CD14-positive monocyte (primary cell): ENCODE results near the gene RARB. TPM values are rescaled to one million over a fixed set of nuclear protein-coding genes. Genes with fewer than 3 reads are reported as not detected.

Source experiments
- DNase-seq, 3 donors: peaks; one replicate each; pipeline ENCODE4 v3.0.0-alpha.2; 2011 to 2022
- H2AFZ ChIP-seq: 2 replicates; pipeline ENCODE4 v1.6.0; 2012; ENCODE audit warnings: mild to moderate bottlenecking, low read depth, low read length, inconsistent platforms; ENCODE audit not compliant: insufficient read depth, poor library complexity, severe bottlenecking
- H3K27ac ChIP-seq, 2 donors: 1 replicate in 1 of 2; 2 replicates in 1 of 2; pipeline ENCODE4 v1.5.1; 2012 to 2013; ENCODE audit warnings: low read length in 2 of 2, control low read depth in 1 of 2, inconsistent platforms in 1 of 2, low read depth in 1 of 2, mild to moderate bottlenecking in 1 of 2
- H3K27me3 ChIP-seq, 2 donors: one replicate each; pipeline versions ENCODE4 v1.6.0 to v1.6.1; 2011 to 2013; ENCODE audit warnings: low read length in 2 of 2; ENCODE audit not compliant: control insufficient read depth in 2 of 2, insufficient read depth in 2 of 2
- H3K36me3 ChIP-seq, 2 donors: replicated peaks in 1 of 2; 1 replicate in 1 of 2; 2 replicates in 1 of 2; pipeline versions ENCODE4 v1.5.1 to v1.6.1; 2012 to 2013; ENCODE audit warnings: low read length in 2 of 2, control low read depth in 1 of 2, inconsistent platforms in 1 of 2, mild to moderate bottlenecking in 1 of 2; ENCODE audit not compliant: insufficient read depth in 2 of 2, control insufficient read depth in 1 of 2
- H3K4me1 ChIP-seq, 2 donors: 1 replicate in 1 of 2; 2 replicates in 1 of 2; pipeline versions ENCODE4 v1.5.1 to v1.6.1; 2012 to 2013; ENCODE audit warnings: low read length in 2 of 2, control low read depth in 1 of 2, inconsistent platforms in 1 of 2, mild to moderate bottlenecking in 1 of 2, moderate library complexity in 1 of 2; ENCODE audit not compliant: insufficient read depth in 2 of 2, control insufficient read depth in 1 of 2
- H3K4me2 ChIP-seq: replicated peaks from 2 replicates; pipeline ENCODE3; 2012; ENCODE audit warnings: low read length, moderate library complexity, mild to moderate bottlenecking; ENCODE audit not compliant: poor library complexity, severe bottlenecking; ENCODE audit errors: extremely low read depth
- H3K4me3 ChIP-seq, 3 experiments: fragments of 200-600 bp in 1 of 3; sonication (generic) in 1 of 3; replicated peaks in 1 of 3; 1 replicate in 2 of 3; 2 replicates in 1 of 3; pipeline ENCODE4 v1.5.1; 2011 to 2013; ENCODE audit warnings: low read length in 3 of 3, mild to moderate bottlenecking in 3 of 3, control low read depth in 2 of 3, low read depth in 2 of 3, inconsistent platforms in 1 of 3, moderate library complexity in 1 of 3
- H3K79me2 ChIP-seq: 2 replicates; pipeline ENCODE4 v1.6.0; 2012; ENCODE audit warnings: mild to moderate bottlenecking, control low read depth, inconsistent platforms, low read length, moderate library complexity; ENCODE audit not compliant: insufficient read depth
- H3K9ac ChIP-seq: 2 replicates; pipeline ENCODE4 v1.6.0; 2017; ENCODE audit warnings: low read length, mild to moderate bottlenecking; ENCODE audit not compliant: insufficient read depth, poor library complexity, severe bottlenecking
- H3K9me3 ChIP-seq, 2 donors: replicated peaks in 1 of 2; 1 replicate in 1 of 2; 2 replicates in 1 of 2; pipeline versions ENCODE4 v1.5.1 to v1.6.1; 2012 to 2013; ENCODE audit warnings: low read length in 2 of 2, control low read depth in 1 of 2; ENCODE audit not compliant: control insufficient read depth in 1 of 2, insufficient read depth in 1 of 2
- H4K20me1 ChIP-seq: 2 replicates; pipeline ENCODE4 v1.6.0; 2012; ENCODE audit warnings: mild to moderate bottlenecking, low read length, control low read depth, moderate library complexity; ENCODE audit not compliant: insufficient read depth
- H3K27ac Mint-ChIP-seq, 7 donors: one replicate each; pipeline ENCODE4 v1.8.0; 2020; ENCODE audit warnings: mild to moderate bottlenecking in 7 of 7, mixed read lengths in 7 of 7, moderate library complexity in 6 of 7, inconsistent platforms in 2 of 7
- H3K27me3 Mint-ChIP-seq, 3 donors: one replicate each; pipeline ENCODE4 v1.8.0; 2021 to 2022; ENCODE audit warnings: low read depth in 3 of 3, mild to moderate bottlenecking in 3 of 3, mixed read lengths in 3 of 3, moderate library complexity in 3 of 3, inconsistent platforms in 1 of 3
- H3K36me3 Mint-ChIP-seq, 2 donors: one replicate each; pipeline ENCODE4 v1.8.0; 2020; ENCODE audit warnings: mixed read lengths in 2 of 2, inconsistent platforms in 1 of 2, mild to moderate bottlenecking in 1 of 2
- H3K4me1 Mint-ChIP-seq: one replicate; pipeline ENCODE4 v1.8.0; 2020; ENCODE audit warnings: mild to moderate bottlenecking, mixed read lengths
- H3K4me3 Mint-ChIP-seq, 2 donors: one replicate each; pipeline ENCODE4 v1.8.0; 2020; ENCODE audit warnings: mild to moderate bottlenecking in 2 of 2, mixed read lengths in 2 of 2, moderate library complexity in 1 of 2
- H3K9me3 Mint-ChIP-seq, 7 donors: one replicate each; pipeline ENCODE4 v1.8.0; 2020 to 2022; ENCODE audit warnings: mixed read lengths in 7 of 7, mild to moderate bottlenecking in 6 of 7, moderate library complexity in 6 of 7, inconsistent platforms in 2 of 7
- CTCF ChIP-seq: fragments of 200-600 bp; IDR thresholded peaks from one replicate; pipeline ENCODE4 v1.8.0; 2022; ENCODE audit warnings: antibody characterized with exemption, mild to moderate bottlenecking
- WGBS: methylation state at CpG from one replicate; pipeline ENCODE4 v1.1.5; 2013; ENCODE audit warnings: missing lambda C conversion rate; ENCODE audit not compliant: insufficient coverage; 5-methylcytosine and 5-hydroxymethylcytosine counted together
- intact Hi-C, 2 donors: fragments of 100-400 bp; cut with micrococcal nuclease; formaldehyde crosslinking; loops; one replicate each; pipeline versions ENCODE4 v1.15.0 to v1.15.1; 2023
- polyA plus RNA-seq, 3 donors: library from polyadenylated mRNA; depleted of rRNA in 1 of 3; unstranded in 2 of 3; stranded (reverse) in 1 of 3; fragments of 300-500 nt in 2 of 3; fragments of >200 nt in 1 of 3; fragmentation: Illumina TruSeq in 2 of 3; gene quantifications; 1 replicate in 2 of 3; 2 replicates in 1 of 3; pipeline ENCODE4 v1.2.3, GENCODE V29; 2012 to 2021

RARB gene
- polyA plus RNA-seq, 3 donors, result not detected

DNA sequence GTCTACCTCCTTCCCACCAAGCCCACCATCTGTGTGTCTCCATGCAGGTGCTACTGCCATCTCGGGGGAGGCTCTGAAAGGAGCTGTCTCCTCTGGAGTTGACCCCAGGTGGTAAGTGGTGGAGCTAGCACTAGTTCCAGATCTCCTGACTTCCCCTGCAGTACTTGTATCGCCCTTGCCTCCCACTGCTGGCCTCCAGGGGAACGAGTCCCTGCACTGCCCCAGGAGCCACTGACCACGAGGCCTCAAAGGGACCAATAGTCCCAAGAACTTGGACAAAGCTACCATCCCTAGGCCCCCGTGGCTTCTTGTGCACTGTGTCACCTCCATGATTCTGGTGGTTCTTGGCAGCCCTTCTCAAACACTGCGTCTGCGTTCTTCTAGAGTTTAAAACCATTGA is 137.7 kb downstream of the RARB start:
- Histone ChIP-seq H3K4me3 (no peak overlapping the region), H3K27ac (no peak overlapping the region), H3K9ac (no peak overlapping the region), H3K79me2 (no peaks in the 10 kb centered on the region), H3K9me3 (no peaks in the 10 kb centered on the region), H3K27me3 (no peaks in the 10 kb centered on the region), H3K4me2 (no peak overlapping the region), H3K36me3 (no peaks in the 10 kb centered on the region), H4K20me1 (no peaks in the 10 kb centered on the region), H2AFZ (no peak overlapping the region), H3K4me1 (no peaks in the 10 kb centered on the region)
- no peak for TF ChIP-seq CTCF
- Mint-ChIP-seq H3K27me3 (peaks cover 0 to 2% (median 1%) of the 10 kb centered on the region in 3 donors), H3K9me3 (no peaks in the 10 kb centered on the region), H3K27ac (no peak overlapping the region), H3K4me1 (no peaks in the 10 kb centered on the region), H3K4me3 (no peak overlapping the region), H3K36me3 (no peaks in the 10 kb centered on the region)
- 92% methylated on average over 4 of the region's 7 CpGs for WGBS
- intact Hi-C loops, result no loop called here
- DNase-seq, result no peak

- H3K27ac Mint-ChIP-seq, result no peak overlapping the region
- Histone ChIP-seq H2AFZ (no peak overlapping the region), H3K9ac (no peak overlapping the region), H3K79me2 (no peaks in the 10 kb centered on the region), H3K4me2 (no peak overlapping the region), H3K4me3 (no peak overlapping the region), H4K20me1 (no peaks in the 10 kb centered on the region), H3K27me3 (no peaks in the 10 kb centered on the region), H3K4me1 (no peaks in the 10 kb centered on the region), H3K36me3 (no peaks in the 10 kb centered on the region), H3K9me3 (no peaks in the 10 kb centered on the region), H3K27ac (no peak overlapping the region)
- intact Hi-C loops, result no loop called here
- DNase-seq, result no peak
- H3K9me3 Mint-ChIP-seq, result no peaks in the 10 kb centered on the region
- TF ChIP-seq CTCF, result no peak
- WGBS, result 90% methylated on average over 3 of the region's 5 CpGs
- H3K4me1 Mint-ChIP-seq, result no peaks in the 10 kb centered on the region
- H3K36me3 Mint-ChIP-seq, result no peaks in the 10 kb centered on the region
- H3K4me3 Mint-ChIP-seq, result no peak overlapping the region
- H3K27me3 Mint-ChIP-seq, result peaks cover 0 to 2% (median 1%) of the 10 kb centered on the region in 3 donors
Observed at GRCh38 chr3:25566358-25566920, 138.4 kb downstream of the RARB start.
